ENCODE measurements around the gene LYPD5.

Gene LYPD5

DNA sequence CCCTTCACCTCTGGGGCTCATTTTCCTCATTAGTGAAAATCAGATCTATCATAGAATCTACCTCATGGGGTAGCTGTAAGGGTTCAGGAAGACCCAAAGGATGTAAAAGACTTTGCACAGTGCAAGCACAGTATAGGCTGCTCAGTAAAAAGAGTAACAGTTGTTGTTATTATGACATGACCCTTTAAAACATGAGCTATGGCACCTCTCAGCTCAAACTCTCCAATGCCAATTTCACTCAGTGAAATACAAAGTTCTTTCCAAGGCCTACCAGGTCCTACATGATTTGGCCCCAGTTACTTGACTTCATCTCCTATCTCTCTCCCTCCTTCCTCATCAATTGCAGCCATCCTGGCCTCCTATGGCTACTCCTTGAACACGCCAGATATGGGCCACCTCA is 52.3 kb downstream of the LYPD5 start:
- no peak for DNase-seq

DNA sequence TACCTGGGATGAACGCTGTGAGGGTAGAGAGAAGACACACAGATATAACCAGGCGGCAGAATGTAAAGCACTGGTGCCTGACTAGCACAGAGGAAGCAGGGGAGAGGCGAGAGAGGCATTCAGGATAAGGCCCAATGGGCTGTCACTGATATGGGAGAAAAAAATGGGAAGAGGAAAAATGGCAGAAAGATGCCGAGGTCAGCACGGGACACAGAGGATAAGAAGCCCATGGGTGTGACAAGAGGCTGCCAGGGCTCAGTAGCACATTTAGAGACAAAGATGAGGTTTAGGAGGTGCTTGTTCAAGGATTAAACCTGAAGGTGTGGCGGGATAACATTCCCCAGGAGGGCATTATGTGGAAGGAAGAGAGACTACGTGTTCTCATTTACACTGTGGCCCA is 53.1 kb downstream of the LYPD5 start:
- no peak for DNase-seq

DNA sequence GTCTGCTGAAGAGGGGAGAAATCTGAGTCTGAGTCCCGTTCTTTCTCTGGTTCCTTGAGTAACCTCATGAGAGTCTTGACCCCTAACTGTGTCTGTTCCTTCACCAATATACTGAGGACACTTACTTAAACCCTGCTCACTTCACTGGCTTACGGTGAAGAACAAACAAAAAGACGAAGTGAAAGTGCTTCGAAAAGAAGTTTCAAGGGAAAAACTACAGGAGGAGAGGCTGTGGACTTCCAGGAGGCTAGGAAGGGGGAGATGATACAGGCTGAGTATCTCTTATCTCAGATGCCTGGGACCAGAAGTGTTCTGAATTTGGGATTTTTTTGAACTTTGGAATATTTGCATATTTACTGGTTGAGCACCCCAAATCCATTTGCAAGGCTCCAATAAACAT is 53.6 kb downstream of the LYPD5 start:
- no peak for DNase-seq

DNA sequence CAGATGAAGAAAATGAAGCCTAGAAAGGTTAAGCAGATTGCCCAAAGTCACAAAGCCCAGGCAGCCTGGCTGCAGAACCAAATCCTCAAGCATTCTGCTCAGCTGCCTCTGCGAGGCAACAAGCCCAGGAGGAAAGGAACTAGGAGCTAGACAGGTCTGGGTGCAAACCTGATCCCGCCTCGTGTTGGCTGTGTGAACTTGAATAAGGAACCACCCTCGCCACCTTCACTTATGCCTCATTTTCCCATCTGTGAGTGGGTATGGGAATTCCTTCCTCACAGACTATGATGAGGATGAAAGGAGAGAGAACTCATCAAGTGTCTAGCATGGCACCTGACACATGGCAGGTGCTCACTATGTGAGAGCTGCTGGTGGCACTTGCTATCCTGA is 54.0 kb downstream of the LYPD5 start:
- no peak for DNase-seq

DNA sequence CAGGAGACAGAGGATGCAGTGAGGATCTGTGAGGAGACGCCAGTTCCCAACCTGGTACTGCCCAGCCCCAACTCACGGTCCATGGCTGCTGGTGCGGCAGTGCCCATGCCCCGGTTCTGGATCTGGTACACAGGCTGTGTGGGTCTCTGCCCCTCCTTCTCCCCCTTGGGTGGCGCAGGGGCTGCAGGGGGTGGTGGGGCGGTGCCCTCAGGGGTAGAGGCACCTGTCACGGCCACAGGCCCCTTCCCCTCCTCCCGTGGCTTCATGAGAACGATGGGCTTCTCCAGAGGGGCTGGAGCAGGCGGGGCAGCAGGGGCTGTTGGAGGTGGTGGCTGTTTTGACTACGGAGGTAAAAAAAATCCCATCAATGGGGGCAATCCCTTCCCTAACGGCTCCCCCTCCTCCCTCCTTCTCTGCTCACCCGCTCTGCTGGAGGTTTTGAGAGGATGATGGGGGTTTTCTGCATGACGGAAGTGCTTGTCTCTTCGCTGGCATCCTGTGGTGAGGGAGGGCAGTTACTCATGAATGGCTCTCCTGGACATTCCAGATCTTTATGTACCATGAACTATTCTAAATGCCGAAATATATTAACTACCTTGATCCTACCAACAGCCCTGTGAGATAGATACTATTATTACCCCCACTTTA is 54.6 kb downstream of the LYPD5 start:
- no peak for DNase-seq

Measured in activated naive CD4-positive, alpha-beta T cell (primary cell).